DOHH2 (cell line): ENCODE data around the gene POLRMT.

Experiments used
- EZH2phosphoT487 ChIP-seq: fragments of 200-600 bp; sonication (generic); IDR thresholded peaks from 2 replicates; pipeline ENCODE4 v1.6.1; 2017; ENCODE audit warnings: borderline replicate concordance, mild to moderate bottlenecking, antibody characterized with exemption, low read length, moderate library complexity, mixed read lengths
- TF ChIP-seq, protein P1 (sequence below): fragments of 200-600 bp; sonication (generic); IDR thresholded peaks from one replicate; pipeline ENCODE4 v1.5.1; 2014; ENCODE audit warnings: antibody characterized with exemption, mild to moderate bottlenecking, low read depth, low read length; ENCODE audit not compliant: poor library complexity, severe bottlenecking

DNA sequence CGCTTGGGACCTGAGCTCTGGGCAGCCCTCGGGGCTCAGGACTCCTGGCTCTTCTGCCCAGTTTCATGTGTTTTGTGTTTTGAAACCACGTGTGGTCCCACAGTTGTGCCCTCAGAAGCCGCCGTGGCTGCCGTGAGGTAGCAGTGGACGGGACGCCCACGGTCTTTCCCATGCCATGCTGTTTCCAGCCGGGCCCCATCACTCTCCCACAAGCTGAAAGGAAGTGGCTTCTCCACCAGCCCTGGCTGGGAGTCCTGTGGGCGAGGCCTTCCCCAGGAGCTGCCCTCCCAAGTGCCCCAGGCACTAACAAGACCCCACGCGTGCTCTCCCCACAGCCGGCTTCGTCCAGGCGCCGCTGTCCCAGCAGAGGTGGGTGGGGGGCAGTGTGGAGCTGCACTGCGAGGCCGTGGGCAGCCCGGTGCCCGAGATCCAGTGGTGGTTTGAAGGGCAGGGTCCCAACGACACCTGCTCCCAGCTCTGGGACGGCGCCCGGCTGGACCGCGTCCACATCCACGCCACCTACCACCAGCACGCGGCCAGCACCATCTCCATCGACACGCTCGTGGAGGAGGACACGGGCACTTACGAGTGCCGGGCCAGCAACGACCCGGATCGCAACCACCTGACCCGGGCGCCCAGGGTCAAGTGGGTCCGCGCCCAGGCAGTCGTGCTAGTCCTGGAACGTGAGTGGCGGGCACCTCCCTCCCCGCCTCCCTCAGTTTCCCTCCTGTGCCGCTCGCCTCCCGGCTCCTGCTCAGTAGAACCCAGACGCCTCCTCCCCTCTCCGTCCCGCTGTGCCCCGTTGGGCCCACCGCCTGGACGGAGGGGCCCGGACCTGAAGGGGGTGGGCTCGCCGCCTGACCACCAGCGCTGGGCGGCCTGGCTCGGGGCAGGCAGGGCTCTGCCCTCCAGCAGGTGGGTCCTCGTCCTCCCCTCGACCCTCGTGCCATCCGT is 55.6 kb downstream of the POLRMT start:
- TF ChIP-seq, protein P1, sequence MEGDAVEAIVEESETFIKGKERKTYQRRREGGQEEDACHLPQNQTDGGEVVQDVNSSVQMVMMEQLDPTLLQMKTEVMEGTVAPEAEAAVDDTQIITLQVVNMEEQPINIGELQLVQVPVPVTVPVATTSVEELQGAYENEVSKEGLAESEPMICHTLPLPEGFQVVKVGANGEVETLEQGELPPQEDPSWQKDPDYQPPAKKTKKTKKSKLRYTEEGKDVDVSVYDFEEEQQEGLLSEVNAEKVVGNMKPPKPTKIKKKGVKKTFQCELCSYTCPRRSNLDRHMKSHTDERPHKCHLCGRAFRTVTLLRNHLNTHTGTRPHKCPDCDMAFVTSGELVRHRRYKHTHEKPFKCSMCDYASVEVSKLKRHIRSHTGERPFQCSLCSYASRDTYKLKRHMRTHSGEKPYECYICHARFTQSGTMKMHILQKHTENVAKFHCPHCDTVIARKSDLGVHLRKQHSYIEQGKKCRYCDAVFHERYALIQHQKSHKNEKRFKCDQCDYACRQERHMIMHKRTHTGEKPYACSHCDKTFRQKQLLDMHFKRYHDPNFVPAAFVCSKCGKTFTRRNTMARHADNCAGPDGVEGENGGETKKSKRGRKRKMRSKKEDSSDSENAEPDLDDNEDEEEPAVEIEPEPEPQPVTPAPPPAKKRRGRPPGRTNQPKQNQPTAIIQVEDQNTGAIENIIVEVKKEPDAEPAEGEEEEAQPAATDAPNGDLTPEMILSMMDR: no peak
- TF ChIP-seq EZH2phosphoT487: no peak
